Activated naive CD4-positive, alpha-beta T cell treated with anti-CD3 and anti-CD28 coated beads for 36 hours (primary cell): Measurements from ENCODE around the gene ULK3. TPM values are rescaled to one million over a fixed set of nuclear protein-coding genes. Genes with fewer than 3 reads are reported as not detected.
A peak's percentile ranks its signal among the peaks of the same experiment; 100 is the strongest.

ENCODE experiments used
- CTCF ChIA-PET: fragments of 350-600 bp; sonication (Branson Sonifier 250); formaldehyde crosslinking; loops from one replicate; lab custom pipeline; 2021; ENCODE audit warnings: antibody characterized with exemption; lab: Charles Lee
- DNase-seq: peaks from one replicate; pipeline ENCODE4 v3.0.0-alpha.2; 2020
- H3K27ac Mint-ChIP-seq: one replicate; pipeline ENCODE4 v1.8.0; 2021; ENCODE audit warnings: mild to moderate bottlenecking, mixed read lengths
- H3K27me3 Mint-ChIP-seq: one replicate; pipeline ENCODE4 v1.8.0; 2021; ENCODE audit warnings: low read depth, mixed read lengths
- H3K36me3 Mint-ChIP-seq: one replicate; pipeline ENCODE4 v1.8.0; 2021; ENCODE audit warnings: low read depth, mixed read lengths
- H3K4me1 Mint-ChIP-seq: one replicate; pipeline ENCODE4 v1.8.0; 2021; ENCODE audit warnings: low read depth, mixed read lengths
- H3K4me3 Mint-ChIP-seq: one replicate; pipeline ENCODE4 v1.8.0; 2021; ENCODE audit warnings: mild to moderate bottlenecking, moderate library complexity, mixed read lengths
- H3K9me3 Mint-ChIP-seq: one replicate; pipeline ENCODE4 v1.8.0; 2021; ENCODE audit warnings: mixed read lengths
- intact Hi-C: fragments of 100-400 bp; cut with micrococcal nuclease; formaldehyde crosslinking; loops from one replicate; pipeline ENCODE4 v1.15.1; 2023
- total RNA-seq, 2 experiments: library from RNA; stranded (reverse); gene quantifications; one replicate each; pipeline ENCODE4 v1.2.3, GENCODE V29; 2021

The ULK3 gene
- total RNA-seq, 2 experiments from 2014 or later: 58.9 to 69.2 TPM

GRCh38 chr15:74802290-74802689, 40.7 kb downstream of the ULK3 start:
- Mint-ChIP-seq H3K4me1 (peaks cover 45% of the 10 kb centered on the region), H3K9me3 (no peaks in the 10 kb centered on the region), H3K4me3 (no peak overlapping the region), H3K27ac (no peak overlapping the region), H3K27me3 (no peaks in the 10 kb centered on the region), H3K36me3 (peaks cover 54% of the 10 kb centered on the region)
- DNase-seq: no peak
- intact Hi-C loops: no loop called here
- CTCF ChIA-PET: interaction anchor here (0.6 to 29.5 kb wide), 2 partner anchors 24 to 110 kb away, joined by 4 to 1193 read pairs; partner anchors contain the start of gene CSK

GRCh38 chr15:74801311-74801997, 41.5 kb downstream of the ULK3 start:
- peak overlapping the region; percentile 48 for H3K27ac Mint-ChIP-seq
- peaks cover 54% of the 10 kb centered on the region for H3K36me3 Mint-ChIP-seq

DNA sequence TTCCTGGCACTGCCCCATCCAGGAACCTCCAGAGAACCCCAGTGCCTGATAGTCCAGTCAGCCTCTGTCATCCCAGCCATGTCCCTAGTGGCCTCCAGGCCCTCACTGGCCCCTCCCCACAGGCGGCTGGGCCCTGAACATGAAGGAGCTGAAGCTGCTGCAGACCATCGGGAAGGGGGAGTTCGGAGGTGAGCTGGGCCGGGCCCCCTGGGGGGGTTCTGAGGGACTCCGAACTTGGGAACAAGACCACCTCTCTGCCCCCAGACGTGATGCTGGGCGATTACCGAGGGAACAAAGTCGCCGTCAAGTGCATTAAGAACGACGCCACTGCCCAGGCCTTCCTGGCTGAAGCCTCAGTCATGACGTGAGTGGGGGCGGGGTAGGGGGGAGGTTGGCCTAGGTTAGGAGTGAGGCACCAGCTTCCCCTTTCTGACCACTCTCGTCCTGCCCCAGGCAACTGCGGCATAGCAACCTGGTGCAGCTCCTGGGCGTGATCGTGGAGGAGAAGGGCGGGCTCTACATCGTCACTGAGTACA, 42.3 kb downstream of the ULK3 start:
- H3K27ac Mint-ChIP-seq: peak overlapping the region; percentile 95
- H3K4me3 Mint-ChIP-seq: no peak overlapping the region
- intact Hi-C loops: loop anchor here (1.0 to 2.0 kb wide), 5 partner anchors 12 to 150 kb away; no protein-coding TSS in a partner anchor
- no peaks in the 10 kb centered on the region for H3K27me3 Mint-ChIP-seq
- H3K36me3 Mint-ChIP-seq: peaks cover 59% of the 10 kb centered on the region
- no peak for DNase-seq
- no peaks in the 10 kb centered on the region for H3K9me3 Mint-ChIP-seq
- CTCF ChIA-PET: interaction anchor here (0.6 to 29.5 kb wide), 7 partner anchors 12 to 169 kb away, joined by 3 to 1193 read pairs (median 4); partner anchors contain the start of genes CSK and LMAN1L
- H3K4me1 Mint-ChIP-seq: peaks cover 50% of the 10 kb centered on the region

More at GRCh38 chr15:74801311-74801997, 41.5 kb downstream of the ULK3 start:
- no peak for DNase-seq
- CTCF ChIA-PET: interaction anchor here (1.6 to 29.5 kb wide), 2 partner anchors 23 to 169 kb away, joined by 5 to 1193 read pairs; partner anchors contain the start of gene CSK
- Mint-ChIP-seq H3K4me1 (peaks cover 45% of the 10 kb centered on the region), H3K9me3 (no peaks in the 10 kb centered on the region), H3K4me3 (no peak overlapping the region), H3K27me3 (no peaks in the 10 kb centered on the region)
- intact Hi-C loops: loop anchor here (2.0 kb wide), 1 partner anchor 33 kb away; no protein-coding TSS in a partner anchor

- DNase-seq: peak; percentile 94
- H3K27ac Mint-ChIP-seq: peak overlapping the region; percentile 95
- CTCF ChIA-PET: interaction anchor here (0.7 to 29.5 kb wide), 16 partner anchors 9 to 168 kb away, joined by 3 to 1193 read pairs (median 4); partner anchors contain the start of genes CPLX3, CSK and LMAN1L
- intact Hi-C loops: loop anchor here (1.0 to 2.0 kb wide), 5 partner anchors 12 to 150 kb away; no protein-coding TSS in a partner anchor
- H3K9me3 Mint-ChIP-seq: no peaks in the 10 kb centered on the region
- H3K27me3 Mint-ChIP-seq: no peaks in the 10 kb centered on the region
- peaks cover 61% of the 10 kb centered on the region for H3K36me3 Mint-ChIP-seq
- H3K4me3 Mint-ChIP-seq: peak overlapping the region; percentile 46
- H3K4me1 Mint-ChIP-seq: peaks cover 56% of the 10 kb centered on the region
Measured at GRCh38 chr15:74799856-74800558, 42.9 kb downstream of the ULK3 start.

- intact Hi-C loops: no loop called here
- Mint-ChIP-seq H3K27ac (peak overlapping the region; percentile 95), H3K4me1 (peaks cover 60% of the 10 kb centered on the region), H3K27me3 (no peaks in the 10 kb centered on the region), H3K36me3 (peaks cover 59% of the 10 kb centered on the region), H3K4me3 (no peak overlapping the region), H3K9me3 (no peaks in the 10 kb centered on the region)
- DNase-seq: peak; percentile 68
- CTCF ChIA-PET: interaction anchor here (0.7 to 29.5 kb wide), 15 partner anchors 10 to 167 kb away, joined by 3 to 1193 read pairs (median 4); partner anchors contain the start of genes CPLX3, CSK and LMAN1L
Measured at GRCh38 chr15:74799255-74799855, 43.6 kb downstream of the ULK3 start.

DNA sequence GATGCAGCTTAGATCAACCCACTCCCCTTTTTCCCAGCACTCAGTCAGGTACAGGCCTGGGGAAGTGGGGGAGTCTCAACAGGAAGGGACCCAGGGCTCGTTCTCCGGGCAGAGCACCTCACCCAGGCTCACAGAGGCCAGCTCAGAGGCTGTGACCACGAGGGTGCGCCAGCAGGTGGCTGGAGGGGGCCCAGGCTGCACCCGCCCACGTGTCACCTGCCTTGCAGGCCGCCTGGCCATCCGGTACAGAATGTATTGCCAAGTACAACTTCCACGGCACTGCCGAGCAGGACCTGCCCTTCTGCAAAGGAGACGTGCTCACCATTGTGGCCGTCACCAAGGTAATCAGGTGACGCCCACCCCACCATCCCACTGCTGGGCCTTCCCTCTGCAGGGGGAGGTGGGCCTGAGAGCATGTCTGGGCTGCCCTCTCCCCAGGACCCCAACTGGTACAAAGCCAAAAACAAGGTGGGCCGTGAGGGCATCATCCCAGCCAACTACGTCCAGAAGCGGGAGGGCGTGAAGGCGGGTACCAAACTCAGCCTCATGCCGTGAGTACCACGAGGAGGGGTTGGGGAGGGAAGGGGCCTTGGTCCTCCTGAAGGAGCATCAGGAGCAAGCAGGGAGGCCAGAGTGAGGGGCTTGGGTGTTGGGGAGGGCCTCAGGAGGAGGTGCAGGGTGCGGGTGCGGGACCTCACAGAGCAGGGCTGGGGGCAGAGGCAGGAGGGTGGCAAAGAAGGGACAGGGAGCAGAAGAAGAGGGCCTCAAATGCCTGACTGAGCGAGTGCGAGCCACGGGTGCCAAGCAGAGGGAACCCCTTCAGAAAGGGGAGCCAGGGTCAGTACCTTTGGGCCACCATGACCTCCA, 44.3 kb downstream of the ULK3 start:
- H3K4me3 Mint-ChIP-seq: no peak overlapping the region
- H3K4me1 Mint-ChIP-seq: peaks cover 61% of the 10 kb centered on the region
- no peak for DNase-seq
- H3K27ac Mint-ChIP-seq: peak overlapping the region; percentile 95
- intact Hi-C loops: no loop called here
- H3K36me3 Mint-ChIP-seq: peaks cover 52% of the 10 kb centered on the region
- CTCF ChIA-PET: interaction anchor here (0.6 to 29.5 kb wide), 6 partner anchors 11 to 153 kb away, joined by 4 to 1193 read pairs (median 6); partner anchors contain the start of genes CPLX3 and CSK
- H3K9me3 Mint-ChIP-seq: no peaks in the 10 kb centered on the region
- H3K27me3 Mint-ChIP-seq: no peaks in the 10 kb centered on the region

DNA sequence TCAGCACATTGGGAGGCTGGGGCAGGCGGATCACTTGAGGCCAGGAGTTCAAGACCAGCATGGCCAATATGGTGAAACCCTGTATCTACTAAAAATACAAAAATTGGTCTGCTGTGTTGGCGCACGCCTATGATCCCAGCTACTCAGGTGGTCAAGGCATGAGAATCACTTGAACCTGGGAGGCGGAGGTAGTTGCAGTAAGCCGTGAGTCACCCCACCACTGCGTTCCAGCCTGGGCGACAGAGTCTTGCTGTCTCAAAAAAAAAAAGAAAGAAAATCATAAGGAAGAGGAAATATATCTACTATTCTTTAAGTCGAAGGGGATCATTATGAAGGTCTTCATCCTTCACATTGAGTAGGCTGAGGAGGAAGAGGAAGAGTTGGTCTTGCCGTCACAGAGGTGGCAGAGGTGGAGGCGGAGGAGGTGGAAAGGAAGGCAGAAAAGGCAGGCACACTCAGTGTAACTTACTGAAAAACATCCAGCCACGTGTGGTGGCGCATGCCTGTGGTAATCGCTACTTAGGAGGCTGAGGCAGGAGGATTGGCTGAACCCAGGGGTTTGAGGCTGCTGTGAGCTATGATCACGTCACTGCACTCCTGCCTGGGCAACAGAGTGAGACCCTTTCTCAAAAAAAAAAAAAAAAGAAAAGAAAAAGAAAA, 46.9 kb downstream of the ULK3 start:
- Mint-ChIP-seq H3K4me3 (peak overlapping the region; percentile 19), H3K27ac (peak overlapping the region; percentile 95), H3K27me3 (no peaks in the 10 kb centered on the region), H3K36me3 (peaks cover 47% of the 10 kb centered on the region), H3K9me3 (no peaks in the 10 kb centered on the region), H3K4me1 (peaks cover 86% of the 10 kb centered on the region)
- DNase-seq: peak; percentile 78
- intact Hi-C loops: loop anchor here (1.0 kb wide), 1 partner anchor 8 kb away; no protein-coding TSS in a partner anchor
- CTCF ChIA-PET: interaction anchor here (0.7 to 29.5 kb wide), 3 partner anchors 12 to 161 kb away, joined by 3 to 1193 read pairs (median 6); partner anchors contain the start of gene CSK

DNA sequence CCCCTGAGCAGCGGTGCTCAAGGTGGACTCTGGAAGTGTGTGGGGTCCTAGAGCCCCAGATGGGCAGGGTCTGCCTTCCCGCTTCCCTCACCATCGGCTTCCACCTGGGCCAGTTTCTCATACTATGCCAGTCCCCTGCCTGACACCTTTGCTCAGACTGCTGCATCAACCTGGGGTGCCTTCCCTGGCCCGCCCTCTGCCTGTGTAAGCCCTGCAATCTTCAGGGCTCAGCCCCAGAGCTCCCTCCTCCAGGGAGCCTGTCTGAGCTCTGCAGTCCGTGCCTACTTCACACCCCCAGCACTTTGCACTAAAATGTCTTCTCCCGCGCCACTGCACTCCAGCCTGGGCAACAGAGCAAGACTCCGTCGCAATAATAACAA, 48.0 kb downstream of the ULK3 start:
- Mint-ChIP-seq H3K36me3 (peaks cover 45% of the 10 kb centered on the region), H3K4me3 (no peak overlapping the region), H3K27me3 (no peaks in the 10 kb centered on the region), H3K4me1 (peaks cover 92% of the 10 kb centered on the region), H3K27ac (peak overlapping the region; percentile 87), H3K9me3 (no peaks in the 10 kb centered on the region)
- no peak for DNase-seq
- intact Hi-C loops: no loop called here
- CTCF ChIA-PET: interaction anchor here (2.5 to 29.5 kb wide), 2 partner anchors 11 to 16 kb away, joined by 17 to 1193 read pairs; partner anchors contain the start of gene CSK

DNA sequence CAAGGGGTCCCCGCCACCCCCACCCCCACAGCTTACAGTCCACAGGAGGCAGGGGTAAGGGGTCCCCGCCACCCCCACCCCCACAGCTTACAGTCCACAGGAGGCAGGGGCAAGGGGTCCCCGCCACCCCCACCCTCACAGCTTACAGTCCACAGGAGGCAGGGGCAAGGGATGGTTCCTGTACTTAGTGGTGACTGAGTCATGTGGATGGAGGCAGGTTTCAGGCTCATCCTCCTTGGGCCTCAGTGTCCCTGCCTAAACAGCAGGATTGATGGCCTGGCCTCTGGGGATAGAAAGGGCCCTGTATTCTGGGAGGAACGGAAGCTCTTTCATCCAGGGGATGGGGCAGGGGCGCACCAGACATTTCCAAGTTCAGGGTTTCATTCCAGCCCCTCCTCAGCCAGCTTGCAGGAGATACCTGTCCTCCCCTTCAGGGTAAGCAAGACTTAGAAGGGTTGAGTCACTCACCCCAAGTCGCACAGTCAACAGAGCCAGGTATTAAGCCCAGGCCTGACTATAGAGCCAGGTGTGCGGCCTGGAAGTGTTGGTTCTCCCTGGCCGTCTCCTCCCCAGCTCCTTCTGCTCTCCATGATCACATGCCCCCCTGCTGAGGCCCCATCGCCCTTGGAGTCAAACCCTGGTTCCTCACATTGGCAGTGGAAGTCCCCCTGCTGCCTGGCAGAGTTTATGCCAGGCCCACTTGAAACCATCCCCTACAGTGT, 48.5 kb downstream of the ULK3 start:
- peaks cover 92% of the 10 kb centered on the region for H3K4me1 Mint-ChIP-seq
- no peaks in the 10 kb centered on the region for H3K9me3 Mint-ChIP-seq
- peak overlapping the region; percentile 87 for H3K27ac Mint-ChIP-seq
- no peak for DNase-seq
- H3K27me3 Mint-ChIP-seq: no peaks in the 10 kb centered on the region
- intact Hi-C loops: no loop called here
- CTCF ChIA-PET: interaction anchor here (0.7 to 29.5 kb wide), 7 partner anchors 11 to 160 kb away, joined by 3 to 1193 read pairs (median 5); partner anchors contain the start of genes CPLX3 and CSK
- peaks cover 45% of the 10 kb centered on the region for H3K36me3 Mint-ChIP-seq
- peak overlapping the region; percentile 1 for H3K4me3 Mint-ChIP-seq
